CD4-positive, alpha-beta T cell treated with Interleukin-15 for 1 hour (primary cell): Measurements from ENCODE around the gene CFAP97D1.
"Not testable (repeated sequence)": the region's sequence is repeated elsewhere in the genome, so short reads cannot be mapped to it uniquely, and the experiment has no call there.

Experiments used
- DNase-seq: peaks from one replicate; pipeline ENCODE4 v3.0.0-alpha.2; 2020

Gene CFAP97D1

GRCh38 chr17:43768943-43769342, 11.3 kb upstream of the CFAP97D1 start:
- DNase-seq = no peak

- DNase-seq = no peak
These were observed 10.8 kb upstream of the CFAP97D1 start for GRCh38 chr17:43769426-43769825.

- no peak for DNase-seq
These were observed 10.4 kb upstream of the CFAP97D1 start for GRCh38 chr17:43769859-43770258.

GRCh38 chr17:43770957-43771356, 9.3 kb upstream of the CFAP97D1 start:
- DNase-seq = no peak

GRCh38 chr17:43771463-43771862, 8.8 kb upstream of the CFAP97D1 start:
- DNase-seq = no peak

GRCh38 chr17:43772877-43773648, 7.2 kb upstream of the CFAP97D1 start:
- peak; percentile 56 for DNase-seq

- no peak for DNase-seq
These were observed 5.7 kb upstream of the CFAP97D1 start for GRCh38 chr17:43774304-43775250.

GRCh38 chr17:43778337-43779144, 1.7 kb upstream of the CFAP97D1 start, which contains the start of gene DUSP3:
DUSP3 (minus strand) TSS chr17:43778977; CDS start chr17:43778924, 53 bp downstream.
- peak; percentile 79 for DNase-seq

GRCh38 chr17:43779145-43780125, 800 bp upstream of the CFAP97D1 start:
- DNase-seq = no peak

- DNase-seq = no peak
These were observed 2.9 kb downstream of the CFAP97D1 start for GRCh38 chr17:43782913-43783680.

- no peak for DNase-seq
These were observed 3.8 kb downstream of the CFAP97D1 start for GRCh38 chr17:43784068-43784467.

GRCh38 chr17:43784628-43785101, 4.4 kb downstream of the CFAP97D1 start:
- DNase-seq = no peak

- DNase-seq = no peak
These were observed 7.5 kb downstream of the CFAP97D1 start for GRCh38 chr17:43787728-43788127.

GRCh38 chr17:43788540-43788939, 8.3 kb downstream of the CFAP97D1 start:
- no peak for DNase-seq

GRCh38 chr17:43789482-43789881, 9.2 kb downstream of the CFAP97D1 start:
- DNase-seq = no peak

GRCh38 chr17:43790311-43790940, 10.2 kb downstream of the CFAP97D1 start:
- no peak for DNase-seq

- DNase-seq = no peak
These were observed 11.4 kb downstream of the CFAP97D1 start for GRCh38 chr17:43791589-43791988.

GRCh38 chr17:43792668-43793067, 12.4 kb downstream of the CFAP97D1 start:
- DNase-seq = not testable (repeated sequence)

- not testable (repeated sequence) for DNase-seq
These were observed 17.8 kb downstream of the CFAP97D1 start for GRCh38 chr17:43798024-43798423.

GRCh38 chr17:43799047-43799446, 18.8 kb downstream of the CFAP97D1 start:
- DNase-seq = no peak
